GM18861 (cell line): Measurements from ENCODE around the gene ZBTB21.

Source experiments
- ATAC-seq: cut with Tn5 transposase; IDR thresholded peaks from one replicate; pipeline ENCODE4 v1.9.1; 2021; ENCODE audit not compliant: unreplicated experiment

Gene ZBTB21

DNA sequence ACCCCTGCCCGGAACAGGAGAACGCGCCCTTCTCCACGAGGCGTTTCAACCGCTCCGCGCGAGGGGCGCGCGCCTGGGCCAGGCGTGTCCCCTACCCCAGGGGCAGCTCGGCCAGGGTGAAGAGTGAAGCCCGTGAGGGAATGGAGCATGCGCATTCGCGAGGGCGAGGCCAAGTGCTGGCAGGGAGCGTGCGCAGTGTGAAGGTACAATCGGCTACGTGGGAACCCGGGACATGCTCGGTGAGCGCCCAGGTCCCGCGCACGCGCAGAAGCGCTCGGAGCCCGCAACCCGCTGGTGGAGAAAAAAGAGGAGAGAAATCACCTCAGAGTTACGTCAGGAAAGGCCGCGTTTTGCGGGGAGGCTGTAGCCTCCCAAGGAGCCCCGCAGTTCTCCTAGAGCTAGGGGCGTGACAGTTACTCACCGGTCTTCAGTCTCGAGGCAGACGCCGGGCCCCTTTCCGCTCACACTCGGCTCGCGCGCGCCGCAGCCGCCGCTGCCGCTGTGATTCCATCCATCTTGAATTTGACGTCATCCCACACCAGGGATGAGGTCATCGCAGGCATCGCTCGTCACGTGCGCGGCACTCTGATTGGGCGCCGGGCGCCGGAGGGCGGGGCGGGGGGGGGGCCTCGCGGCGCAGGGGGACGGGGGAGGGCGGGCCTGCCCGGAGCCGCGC lies at the start of gene ZBTB21:
ZBTB21 (minus strand) TSS at position 530 of the 676 bp plus-strand sequence. CDS start 16,265 bp downstream, outside the sequence.
- ATAC-seq: peak; percentile 51

DNA sequence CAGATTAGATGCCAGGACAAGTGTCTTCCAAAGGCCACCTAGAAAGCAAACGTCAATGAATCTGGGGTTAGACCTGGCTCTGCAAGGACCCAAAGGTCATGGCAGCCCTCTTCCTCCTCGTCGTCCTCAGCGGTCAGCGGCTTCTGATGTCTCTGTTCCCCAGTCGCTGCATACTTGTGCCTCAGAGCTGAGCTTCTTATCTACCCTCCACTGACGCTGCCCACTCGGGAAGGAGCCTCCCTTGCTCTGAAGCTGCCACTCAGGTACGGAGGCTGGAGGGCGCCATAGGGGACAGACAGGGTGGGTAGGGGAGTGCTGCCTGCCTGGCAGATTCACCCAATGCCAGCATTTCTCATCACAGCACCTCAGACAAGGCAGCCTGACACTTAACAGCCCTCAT lies 49.6 kb upstream of the ZBTB21 start:
- ATAC-seq: no peak

DNA sequence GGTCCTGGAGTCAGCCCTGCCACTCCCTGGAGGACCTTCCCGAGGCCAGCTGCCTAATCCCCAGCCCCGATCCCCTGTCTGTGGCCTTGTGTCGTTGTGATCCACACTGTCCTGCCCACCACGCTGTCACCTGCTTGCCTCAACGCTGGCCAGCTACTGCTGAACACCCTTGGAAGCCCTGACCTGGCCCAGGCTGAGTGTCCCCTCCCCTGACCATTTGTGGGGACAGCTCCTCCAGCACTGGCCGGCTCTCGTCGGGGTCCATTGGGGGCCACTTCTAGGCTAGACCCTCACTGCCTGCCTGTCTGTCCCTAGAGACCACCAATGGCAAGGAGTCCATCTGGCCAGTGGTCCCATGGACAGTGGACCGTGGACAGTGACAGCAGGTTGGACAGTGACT lies 49.0 kb upstream of the ZBTB21 start:
- ATAC-seq: no peak

DNA sequence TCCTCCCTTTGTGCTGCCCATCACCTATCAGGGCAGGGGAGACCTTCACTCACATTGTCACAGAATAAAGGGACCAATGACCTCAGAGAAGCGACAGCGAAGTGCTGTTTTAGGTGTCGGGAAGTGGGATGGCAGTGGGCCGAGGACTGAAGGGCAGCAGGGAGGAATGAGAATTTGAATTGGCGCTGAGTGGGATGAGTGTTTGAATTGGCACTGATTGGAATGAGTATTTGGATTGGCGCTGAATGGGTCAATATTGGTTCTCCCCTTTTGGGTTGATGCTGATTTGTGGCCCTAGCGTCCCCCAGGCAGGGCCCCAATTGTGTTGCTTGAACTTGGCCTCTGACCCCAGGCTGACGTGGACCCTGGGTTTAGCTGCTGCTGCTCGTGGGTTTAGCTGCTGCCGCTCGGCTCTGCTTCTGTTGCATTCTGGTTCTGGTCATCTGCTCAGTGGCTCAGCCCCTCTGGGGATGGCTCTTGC lies 48.5 kb upstream of the ZBTB21 start:
- no peak for ATAC-seq

DNA sequence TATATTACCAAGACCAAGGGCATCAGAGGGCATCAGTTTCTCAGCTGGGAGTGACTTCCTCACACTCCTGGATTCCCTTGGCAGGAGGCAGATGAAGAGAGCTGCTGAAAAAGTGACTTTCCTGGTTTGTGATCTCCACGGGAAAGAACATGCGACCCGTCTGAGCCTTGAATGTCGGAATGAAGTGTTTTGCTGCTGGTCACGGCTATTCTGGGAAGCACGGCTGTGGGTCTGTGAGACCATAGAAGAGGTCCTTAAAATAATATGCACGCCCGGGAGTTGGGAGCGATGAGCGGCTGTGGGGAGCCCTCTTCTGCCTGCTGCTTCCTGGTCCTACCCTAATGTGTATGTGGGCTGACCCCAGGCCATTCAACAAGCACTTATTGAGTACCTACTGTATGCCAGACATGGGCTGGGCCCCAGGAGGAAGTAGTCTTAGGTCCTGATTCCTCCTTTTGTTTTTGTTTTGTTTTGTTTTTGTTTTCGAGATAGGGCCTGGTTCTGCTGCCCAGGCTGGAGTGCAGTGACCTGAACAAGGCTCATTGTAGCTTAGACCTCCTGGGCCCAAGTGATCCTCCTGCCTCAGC lies 47.8 kb upstream of the ZBTB21 start:
- ATAC-seq: no peak

DNA sequence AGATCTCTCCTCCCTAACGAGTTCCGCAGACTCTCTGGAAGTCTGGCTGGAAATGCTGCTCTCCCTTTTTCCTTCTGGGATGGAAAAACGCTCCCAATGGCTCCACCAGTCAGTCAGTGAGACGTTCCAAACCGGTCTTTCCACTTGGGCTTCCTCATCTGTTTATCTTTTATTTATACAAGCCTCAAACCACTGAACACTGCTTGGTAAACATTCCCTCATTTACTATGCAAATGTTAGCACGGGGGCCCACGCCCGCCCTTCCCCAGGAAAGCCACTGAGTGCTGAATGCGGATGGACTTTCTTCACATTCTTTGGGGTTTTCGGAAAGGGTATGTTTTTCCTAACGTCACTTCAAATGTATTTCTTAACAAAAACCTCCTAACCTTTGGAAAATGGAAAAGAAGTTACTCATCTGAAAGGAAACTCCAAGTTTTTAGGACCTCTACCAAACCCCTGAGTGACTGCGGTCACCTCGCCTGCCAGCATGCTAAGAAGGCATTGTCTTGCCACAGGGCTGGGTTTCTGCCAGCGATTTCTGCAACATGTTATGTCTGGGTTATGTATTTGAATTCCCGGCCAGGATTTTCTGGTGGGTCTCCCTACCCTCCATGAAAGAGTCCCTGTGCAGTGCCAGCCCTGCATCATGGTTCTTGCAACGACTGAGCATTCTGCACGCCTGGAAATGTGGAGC lies 47.0 kb upstream of the ZBTB21 start:
- ATAC-seq: no peak

DNA sequence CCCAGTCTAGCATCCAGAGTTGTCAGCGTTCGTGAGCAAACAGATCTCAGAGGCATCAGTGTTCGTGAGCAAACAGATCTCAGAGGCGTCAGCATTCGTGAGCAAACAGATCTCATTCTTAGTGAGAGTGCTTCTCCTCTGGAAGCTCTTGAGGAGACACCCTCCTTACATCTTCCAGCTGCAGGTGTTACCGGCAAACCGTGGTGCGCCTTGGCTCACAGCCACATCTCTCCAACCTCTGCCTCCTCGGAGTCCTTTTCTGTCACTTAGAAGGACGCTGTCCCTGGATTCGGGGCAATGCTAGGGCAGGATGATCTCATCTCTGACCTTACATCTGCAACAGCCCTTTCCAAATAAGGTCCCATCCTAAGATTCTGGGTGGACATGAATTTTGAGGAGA lies 46.3 kb upstream of the ZBTB21 start:
- ATAC-seq: no peak

DNA sequence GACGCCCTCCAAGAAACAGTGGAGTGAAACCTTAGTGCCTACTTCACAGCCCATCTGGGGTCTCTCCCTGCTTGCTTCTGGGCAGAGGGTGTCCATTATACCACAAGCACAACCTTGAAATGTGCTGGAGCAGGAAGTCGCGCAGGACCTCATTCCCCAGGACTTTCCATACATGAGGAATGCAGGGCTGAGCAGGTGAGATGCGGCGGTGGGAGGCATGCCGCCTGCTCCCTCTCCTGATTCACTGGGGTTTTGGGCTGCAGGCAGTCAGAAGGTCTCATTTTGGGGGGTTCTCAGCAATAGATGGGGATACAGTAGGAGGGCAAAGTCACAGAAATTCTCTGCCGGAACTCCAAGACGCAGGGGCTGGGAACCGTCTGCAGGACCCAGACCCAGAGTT lies 45.3 kb upstream of the ZBTB21 start:
- ATAC-seq: no peak

DNA sequence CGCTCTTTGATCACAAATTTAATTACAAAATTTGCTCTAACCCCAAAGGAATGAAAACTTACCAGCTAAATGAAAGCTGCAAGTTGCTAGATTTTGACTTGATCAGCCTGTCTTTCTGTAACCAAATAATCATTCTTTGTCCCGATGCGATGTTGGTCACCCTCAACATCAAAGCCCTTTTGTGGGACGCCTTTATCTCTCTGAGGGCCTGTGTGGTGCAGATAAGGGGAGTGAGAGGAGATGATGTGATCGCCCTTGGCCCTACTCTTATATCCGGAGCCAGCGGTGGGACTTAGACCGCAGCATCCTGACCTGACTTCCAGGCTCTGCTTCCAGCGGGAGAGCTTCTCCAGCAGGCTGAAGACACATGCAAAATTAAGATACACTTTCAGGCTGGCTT lies 41.6 kb upstream of the ZBTB21 start:
- no peak for ATAC-seq

DNA sequence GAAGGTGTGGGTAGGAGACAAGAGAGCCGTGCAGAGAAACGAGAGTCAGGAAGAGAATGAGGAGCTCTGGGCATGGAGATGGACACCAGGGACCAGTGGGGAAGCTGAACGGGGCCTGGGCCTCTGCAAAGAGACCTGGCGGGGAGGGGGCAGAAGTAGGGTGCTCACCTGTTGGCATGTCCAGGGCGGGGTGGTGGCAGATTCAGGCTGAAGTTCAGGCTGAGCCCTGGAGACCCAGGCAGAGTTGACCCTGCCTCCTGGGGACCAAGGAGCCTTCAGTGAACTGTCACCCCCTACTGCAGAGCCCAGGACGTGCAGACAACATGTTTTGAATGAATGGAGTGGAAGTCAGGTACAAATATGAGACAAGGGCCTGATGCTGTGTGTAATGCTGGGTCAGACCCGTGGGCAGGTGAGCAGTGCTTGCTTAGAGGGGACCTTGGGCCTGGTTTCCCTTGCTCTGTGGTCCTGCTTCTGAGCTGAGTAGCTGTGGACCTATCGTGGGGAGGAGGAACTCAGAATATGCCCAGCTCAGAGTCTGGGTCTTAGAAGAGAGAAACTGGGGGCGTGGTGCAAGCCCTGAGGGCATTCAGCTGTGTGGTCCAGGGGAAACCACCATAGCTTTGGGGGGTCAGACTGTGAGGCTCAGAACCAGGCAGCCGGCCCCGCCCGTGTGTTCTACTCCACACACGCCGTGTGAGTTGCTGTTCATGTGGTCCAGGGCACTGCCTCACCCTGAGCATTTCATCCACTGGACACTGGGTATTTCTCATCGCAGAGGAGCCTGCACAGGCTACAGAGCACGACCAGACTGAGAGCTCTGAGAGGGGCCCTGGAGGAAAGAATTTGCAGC lies 39.6 kb upstream of the ZBTB21 start:
- ATAC-seq: no peak

DNA sequence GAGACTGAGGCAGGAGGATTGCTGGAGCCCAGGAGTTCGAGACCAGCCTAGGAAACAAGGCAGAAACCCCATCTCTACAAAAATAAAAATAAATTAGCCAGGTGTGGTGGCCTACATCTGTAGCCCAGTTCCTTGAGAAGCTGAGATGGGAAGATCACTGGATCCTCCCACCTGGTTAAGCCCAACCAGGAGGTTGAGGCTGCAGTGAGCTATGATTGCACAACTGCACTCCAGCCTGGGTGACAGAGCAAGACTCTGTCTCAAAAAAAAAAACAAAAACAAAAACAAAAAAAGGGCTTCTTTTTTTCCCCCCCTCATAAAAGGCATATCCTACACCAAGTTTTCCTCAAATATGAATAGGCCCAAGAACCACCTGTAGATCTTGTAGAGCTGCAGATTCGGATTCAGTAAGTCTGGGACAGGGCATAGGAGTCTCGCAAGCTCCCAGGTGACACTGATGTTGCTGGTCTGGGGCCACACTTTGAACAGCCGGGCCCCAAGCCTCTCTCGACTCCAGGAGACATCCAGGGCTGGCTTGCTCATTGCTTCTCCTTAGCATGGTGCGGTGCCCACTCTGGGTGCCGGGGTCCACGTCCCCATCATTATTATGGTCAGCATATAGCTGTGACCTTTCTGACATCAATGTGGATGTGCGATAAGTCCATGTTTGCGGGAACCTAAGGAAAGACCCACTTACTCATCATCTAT lies 38.9 kb upstream of the ZBTB21 start:
- ATAC-seq: no peak

DNA sequence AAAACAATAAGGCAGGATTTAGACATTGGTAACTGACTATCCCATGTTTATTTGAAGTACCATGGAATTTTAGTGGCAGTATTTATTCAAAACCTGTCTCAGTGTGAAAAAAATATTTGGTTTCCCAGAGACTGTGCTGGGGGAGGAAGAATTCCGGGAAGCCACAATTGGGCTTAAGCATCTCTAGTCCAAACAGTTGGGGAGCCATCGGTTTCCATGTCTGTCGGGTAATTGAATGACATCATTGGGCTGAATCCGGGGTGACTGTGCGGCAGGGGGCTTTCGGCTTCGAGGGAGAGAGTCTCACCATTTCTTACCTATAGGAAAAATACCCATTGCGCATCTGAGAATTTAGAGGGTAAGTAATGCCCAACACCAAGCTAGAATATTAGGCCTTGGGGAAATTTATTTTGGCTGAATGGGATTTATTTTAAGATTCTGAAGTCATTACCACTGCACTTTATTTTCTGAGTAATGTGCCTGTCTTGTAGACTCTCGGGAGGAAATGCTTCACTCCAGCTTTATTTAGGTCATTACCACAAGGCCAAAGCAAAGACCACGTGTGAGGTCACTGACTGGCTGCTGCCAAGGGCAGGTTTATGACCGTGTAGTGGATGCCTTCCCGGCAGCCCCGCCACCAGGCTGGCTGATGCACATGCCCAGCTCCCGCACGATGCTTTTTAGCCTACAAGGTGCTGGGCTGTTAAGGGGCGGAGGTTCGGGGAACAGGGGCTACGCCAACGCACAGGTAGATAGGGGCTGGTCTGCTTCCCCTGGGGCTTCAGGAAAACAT lies 37.9 kb upstream of the ZBTB21 start:
- ATAC-seq: no peak

DNA sequence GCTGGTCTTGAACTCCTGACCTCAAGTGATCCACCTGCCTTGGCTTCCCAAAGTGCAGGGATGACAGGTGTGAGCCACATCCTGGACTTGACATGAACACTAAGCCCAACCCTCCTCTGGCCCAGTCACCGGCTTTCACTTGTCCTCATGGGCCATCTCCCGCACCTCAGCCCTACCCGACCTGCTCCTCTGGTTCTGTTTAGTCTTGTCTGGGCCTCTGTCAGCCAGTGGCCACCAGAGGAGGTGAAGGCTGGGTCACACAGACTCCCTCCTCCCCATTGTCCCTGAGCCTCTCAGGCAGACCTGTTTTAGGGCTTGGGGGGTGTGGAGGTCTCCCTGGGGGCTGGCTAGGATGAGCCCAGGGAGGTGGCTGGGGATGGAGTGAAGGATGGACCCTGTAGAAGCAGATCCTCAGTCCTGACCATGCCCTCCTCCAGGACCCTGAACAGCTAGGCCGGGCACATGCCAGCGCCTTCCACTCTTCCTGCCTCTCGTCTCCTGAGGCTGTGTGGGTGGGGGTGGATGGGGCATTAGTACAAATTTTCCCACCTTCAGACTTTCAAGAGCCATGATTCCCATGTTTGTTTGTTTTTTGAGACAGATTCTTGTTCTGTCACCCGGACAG lies 34.8 kb upstream of the ZBTB21 start:
- no peak for ATAC-seq

DNA sequence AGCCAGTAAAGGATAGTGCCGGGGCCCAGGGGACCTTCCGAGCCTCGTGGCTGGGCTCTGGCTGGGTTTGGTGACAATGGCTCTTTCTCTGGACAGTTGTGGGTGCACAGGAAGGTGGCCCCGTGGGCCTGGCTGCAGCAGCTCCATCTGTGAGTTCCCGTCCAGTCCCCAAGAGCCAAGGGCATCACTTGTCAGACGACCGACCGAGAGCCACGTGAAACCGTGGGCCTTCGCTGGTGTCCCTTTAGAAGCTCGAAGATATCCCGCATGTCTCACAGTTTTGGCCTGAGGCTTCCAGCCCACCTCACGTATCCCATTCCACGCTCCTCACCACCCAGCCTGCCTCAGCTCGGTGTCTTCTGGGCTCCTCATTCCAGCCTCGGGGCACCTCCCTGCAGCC lies 33.8 kb upstream of the ZBTB21 start:
- no peak for ATAC-seq

DNA sequence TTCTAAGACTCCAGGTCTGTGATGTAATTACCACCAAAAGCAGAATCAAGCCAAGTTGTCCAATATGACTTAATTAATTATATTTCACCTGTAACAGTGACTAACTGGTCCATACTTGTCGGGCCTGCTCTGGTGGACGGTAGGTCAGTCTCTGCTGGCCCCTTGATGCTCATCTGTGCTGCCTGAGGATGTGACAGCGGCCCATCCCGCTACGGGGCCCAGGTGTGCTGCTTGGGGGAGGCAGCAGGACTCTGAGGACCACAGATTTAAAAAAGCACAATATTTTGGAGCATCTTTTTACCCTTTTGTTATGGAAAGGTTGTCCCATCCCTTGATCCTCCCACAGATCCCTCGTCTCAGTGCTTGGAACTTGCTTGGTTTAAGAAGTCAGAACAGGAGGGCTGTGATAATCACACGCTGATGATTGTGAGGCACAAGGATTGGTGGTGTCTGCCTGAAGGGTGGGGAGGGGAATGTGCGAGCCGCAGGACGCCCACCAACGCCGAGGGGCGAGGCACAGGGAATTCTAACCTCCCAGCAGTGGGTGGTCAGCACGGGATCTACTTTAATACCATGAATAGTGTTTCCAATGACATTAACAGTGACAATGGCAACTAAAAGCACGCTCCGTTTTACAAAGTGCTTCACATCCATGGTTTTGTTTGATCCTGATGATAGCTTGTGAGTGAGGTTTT lies 33.2 kb upstream of the ZBTB21 start:
- ATAC-seq: no peak

DNA sequence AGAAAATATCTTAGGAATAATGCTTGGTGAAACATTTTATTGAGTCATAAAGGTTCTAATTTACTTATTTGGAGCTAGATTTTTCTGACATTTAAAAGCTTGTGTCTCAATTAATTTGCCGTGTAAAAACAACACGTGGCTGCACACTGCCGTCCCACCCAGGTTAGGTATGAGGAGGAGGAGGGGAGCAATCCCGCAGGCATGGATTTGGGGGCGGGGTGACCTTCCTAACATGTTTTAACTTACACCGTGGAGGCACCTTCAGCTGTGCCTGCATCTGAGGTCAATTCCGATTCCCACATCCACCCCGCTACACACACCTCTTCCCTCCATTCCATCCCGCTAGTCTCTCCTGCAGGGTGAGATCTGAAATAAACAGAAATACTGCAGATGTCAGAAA lies 32.5 kb upstream of the ZBTB21 start:
- no peak for ATAC-seq

DNA sequence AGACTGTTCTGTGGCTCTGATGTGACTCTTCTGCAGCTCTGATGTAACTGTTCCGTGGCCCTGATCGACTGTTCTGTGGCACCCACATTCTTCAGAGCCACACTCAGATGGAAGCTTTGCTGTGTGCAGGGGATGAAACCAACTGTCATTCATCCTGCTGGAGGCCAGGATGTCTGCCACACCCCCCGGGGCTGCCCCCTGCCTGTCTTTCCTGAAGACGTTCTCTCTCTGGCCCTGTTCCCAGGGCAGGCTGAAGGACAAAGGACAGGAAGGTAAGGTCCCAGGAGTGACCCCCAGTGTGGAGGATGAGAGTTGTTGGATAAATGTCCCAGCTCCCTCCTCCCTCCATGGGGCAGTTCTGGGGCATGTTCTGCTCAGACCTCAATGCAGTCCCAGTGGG lies 31.6 kb upstream of the ZBTB21 start:
- ATAC-seq: no peak

DNA sequence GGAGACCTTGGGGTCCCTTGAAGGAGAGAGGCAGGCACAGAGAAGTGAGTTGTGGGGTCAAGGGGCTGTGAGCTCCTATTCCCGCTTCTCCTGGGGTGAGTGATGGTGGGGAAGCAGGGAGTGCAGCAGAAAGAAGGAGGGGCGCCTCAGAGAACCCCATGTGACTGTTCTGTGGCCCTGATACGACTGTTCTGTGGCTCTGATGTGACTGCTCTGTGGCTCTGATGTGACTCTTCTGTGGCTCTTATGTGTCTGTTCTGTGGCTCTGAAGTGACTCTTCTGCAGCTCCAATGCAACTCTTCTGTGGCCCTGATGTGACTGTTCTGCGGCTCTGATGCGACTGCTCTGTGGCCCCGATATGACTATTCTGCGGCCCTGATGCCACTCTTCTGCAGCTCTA lies 31.1 kb upstream of the ZBTB21 start:
- ATAC-seq: no peak
